HG02943 (cell line): ENCODE data around the gene JADE2.
"Not testable (repeated sequence)": the region's sequence is repeated elsewhere in the genome, so short reads cannot be mapped to it uniquely, and the experiment has no call there.

Source experiments
- ATAC-seq: cut with Tn5 transposase; IDR thresholded peaks from one replicate; pipeline ENCODE4 v1.9.1; 2021; ENCODE audit warnings: mild to moderate bottlenecking, low read depth, moderate library complexity; ENCODE audit not compliant: unreplicated experiment

Gene JADE2

DNA sequence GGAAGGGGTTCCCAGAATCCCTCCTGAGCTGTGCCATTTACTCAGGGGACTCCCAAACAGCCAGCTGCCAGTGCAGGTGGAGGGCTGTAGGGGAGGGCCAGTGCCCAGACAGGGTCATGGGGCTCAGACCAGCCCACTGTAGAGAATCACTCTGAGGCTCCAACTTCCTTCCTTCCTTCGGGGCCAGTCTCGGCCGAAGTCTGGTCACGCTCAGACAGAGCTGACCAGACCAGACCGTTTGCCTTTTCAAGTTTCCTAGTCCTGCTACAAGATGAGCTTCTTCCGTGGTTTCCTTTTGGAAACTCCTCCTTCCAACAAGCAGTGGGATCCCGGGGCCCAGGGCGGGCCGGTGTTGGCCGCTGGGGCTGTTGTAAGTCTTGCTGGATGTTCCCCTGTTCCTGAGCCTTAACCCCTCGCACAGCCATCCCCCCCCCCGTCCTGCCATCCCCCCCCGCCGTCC lies 54.6 kb downstream of the JADE2 start:
- no peak for ATAC-seq

GRCh38 chr5:134581241-134581981 lies 55.9 kb downstream of the JADE2 start:
- ATAC-seq = no peak

DNA sequence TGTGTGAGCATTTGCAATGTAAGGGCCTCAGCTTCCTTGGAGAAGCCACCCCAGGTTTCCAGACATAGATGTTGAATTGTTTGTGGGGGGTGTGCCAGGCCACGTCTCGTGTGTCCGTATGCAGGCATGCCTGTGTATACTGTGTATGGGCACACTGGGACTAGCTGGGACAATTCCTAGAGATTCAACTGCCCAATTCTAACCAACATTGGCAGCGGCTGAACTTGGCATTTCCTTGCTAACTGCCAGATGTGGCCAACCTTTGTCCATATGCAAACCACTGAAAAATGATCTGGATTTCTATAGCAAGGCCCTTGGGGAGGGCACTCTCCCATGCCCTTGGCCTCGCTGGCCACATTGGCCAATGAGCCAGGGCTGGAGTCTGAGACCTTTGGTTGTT lies 56.8 kb downstream of the JADE2 start:
- no peak for ATAC-seq

- no peak for ATAC-seq
Observed at GRCh38 chr5:134582941-134583340, 57.5 kb downstream of the JADE2 start.

DNA sequence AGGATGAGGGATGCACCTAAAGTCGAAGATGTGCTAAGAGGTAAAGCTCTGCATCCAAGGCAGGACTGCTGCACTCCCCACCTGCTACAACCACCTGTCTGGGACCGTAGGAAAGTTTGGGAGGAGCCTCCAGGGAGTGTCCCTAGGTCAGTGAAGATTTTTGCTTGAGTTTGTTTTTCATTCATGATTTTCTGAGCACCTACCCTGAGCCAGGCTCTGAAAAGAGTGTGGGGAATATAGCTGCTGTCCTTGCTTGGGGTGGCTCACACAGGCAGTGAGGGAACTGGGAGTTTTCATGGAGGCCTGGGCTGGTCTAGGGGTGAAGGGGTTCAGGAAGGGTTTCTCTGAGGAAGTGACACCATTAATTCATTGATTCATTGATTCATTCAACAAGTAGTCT lies 58.3 kb downstream of the JADE2 start:
- ATAC-seq = no peak

- no peak for ATAC-seq
Observed at GRCh38 chr5:134584662-134585061, 59.2 kb downstream of the JADE2 start.

DNA sequence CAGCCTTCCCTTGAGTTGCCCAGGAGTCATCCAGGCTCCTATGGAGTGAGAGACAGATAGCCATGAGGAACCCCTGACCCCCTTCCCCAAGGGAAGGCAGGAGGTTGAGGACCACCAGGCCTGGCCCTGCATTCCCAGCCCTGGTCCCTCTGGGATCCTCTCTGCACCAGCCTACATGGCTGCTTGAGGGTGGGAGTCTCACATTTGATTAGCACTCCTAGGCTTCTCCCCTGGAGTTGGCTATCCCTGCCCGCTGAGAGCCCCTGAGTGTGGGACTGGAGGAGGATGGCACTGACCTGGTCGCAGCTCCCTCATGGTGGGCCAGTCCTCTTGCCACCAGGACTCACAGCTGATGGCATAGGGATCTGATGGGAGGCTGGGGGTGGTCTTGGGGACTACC lies 60.5 kb downstream of the JADE2 start:
- no peak for ATAC-seq

- ATAC-seq = peak; percentile 64
Observed at GRCh38 chr5:134586866-134587524, 61.5 kb downstream of the JADE2 start.

GRCh38 chr5:134590992-134591659 lies 65.7 kb downstream of the JADE2 start:
- no peak for ATAC-seq

GRCh38 chr5:134592141-134592746 lies 66.8 kb downstream of the JADE2 start:
- no peak for ATAC-seq

DNA sequence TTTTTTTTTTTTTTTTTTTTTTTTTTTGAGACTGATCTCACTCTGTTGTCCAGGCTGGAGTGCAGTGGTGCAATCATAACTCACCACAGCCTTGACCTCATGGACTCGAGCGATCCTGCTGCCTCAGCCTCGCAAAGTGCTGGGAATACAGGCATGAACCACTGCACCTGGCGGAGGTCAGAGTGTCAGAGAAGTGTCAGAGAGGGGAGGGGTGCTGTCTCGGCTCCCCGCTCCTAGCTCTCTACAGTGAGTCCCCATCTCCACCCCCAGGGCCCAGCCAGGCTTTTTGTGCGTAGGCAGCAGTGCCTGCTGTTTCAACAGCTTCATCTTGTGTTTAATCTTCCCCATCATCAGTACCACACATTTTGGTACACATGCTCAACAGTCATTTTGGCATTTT lies 68.9 kb downstream of the JADE2 start:
- no peak for ATAC-seq

GRCh38 chr5:134594797-134595457 lies 69.5 kb downstream of the JADE2 start:
- peak; percentile 63 for ATAC-seq

GRCh38 chr5:134595458-134595838 lies 70.0 kb downstream of the JADE2 start:
- no peak for ATAC-seq

DNA sequence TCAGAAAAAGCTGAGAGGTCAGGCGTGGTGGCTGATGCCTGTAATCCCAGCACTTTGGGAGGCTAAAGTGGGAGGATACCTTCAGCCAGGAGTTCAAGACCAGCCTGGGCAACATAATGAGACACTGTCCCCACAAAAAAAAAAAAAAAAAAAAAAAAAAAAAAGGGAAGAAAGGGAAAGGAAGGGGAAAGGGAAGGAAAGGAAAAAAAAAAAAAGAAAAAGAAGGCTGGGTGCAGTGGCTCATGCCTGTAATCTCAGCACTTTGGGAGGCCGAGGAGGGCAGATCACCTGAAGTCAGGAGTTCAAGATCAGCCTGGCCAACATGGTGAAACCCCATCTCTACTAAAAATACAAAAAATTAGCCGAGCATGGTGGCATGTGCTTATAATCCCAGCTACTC lies 74.3 kb downstream of the JADE2 start:
- ATAC-seq = not testable (repeated sequence)

DNA sequence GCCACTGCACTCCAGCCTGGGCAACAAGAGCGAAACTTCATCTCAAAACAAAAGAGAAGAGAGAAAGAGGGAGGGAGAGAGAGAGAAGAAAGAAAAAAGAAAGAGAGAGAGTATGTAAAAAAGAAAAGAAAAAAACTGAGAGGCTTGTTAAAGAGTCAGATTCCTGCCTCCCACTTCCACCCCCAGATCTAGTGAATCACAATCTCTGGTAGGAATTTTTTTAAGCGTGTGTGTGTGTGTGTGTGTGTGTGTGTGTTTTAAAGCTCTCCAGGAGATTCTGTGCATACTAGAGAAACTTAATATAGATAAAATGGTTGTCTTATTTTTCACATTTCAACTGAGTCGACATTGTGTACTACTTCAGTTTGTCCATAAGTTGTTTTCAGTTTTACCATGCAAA lies 75.1 kb downstream of the JADE2 start:
- no peak for ATAC-seq

- ATAC-seq = no peak
Observed at GRCh38 chr5:134603059-134603458, 77.6 kb downstream of the JADE2 start.

DNA sequence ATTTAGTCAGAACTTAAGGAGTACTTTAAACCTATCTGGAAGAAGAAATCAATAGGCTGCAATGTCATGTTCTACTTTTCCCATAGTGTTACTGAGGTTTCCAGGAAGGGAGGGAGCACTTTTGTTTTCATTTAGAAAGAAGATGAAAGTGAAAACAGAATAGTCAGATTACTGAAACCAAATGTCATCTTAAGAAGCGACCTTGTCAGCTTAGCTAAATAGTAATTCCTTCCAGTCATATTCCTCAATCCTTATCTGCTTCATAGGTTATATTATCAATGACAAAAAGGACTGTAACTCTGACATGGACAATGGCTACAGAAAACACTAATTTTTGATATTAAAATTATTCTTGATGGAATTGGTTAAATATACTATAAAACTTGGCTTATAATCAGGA lies 79.4 kb downstream of the JADE2 start:
- ATAC-seq = no peak

DNA sequence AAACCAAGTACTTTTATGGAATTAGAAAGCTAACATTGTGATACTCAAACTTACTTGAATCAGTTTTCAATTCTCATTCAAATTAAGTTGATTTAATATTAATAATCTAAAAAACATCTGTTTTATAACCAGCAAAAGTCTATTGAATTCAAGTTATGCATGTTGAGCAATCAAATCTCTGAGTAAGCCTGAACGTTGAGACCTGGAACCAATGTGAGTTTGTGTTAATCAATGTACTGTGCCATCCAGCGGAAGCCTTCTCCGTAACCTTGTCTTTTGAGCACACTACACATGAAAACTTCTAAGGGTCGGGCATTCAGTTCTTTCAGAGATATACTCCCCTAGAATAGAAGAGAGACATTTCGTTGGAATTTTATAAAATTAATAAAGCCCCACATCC lies 81.3 kb downstream of the JADE2 start:
- ATAC-seq = no peak

GRCh38 chr5:134608555-134608954 lies 83.1 kb downstream of the JADE2 start:
- ATAC-seq = no peak

DNA sequence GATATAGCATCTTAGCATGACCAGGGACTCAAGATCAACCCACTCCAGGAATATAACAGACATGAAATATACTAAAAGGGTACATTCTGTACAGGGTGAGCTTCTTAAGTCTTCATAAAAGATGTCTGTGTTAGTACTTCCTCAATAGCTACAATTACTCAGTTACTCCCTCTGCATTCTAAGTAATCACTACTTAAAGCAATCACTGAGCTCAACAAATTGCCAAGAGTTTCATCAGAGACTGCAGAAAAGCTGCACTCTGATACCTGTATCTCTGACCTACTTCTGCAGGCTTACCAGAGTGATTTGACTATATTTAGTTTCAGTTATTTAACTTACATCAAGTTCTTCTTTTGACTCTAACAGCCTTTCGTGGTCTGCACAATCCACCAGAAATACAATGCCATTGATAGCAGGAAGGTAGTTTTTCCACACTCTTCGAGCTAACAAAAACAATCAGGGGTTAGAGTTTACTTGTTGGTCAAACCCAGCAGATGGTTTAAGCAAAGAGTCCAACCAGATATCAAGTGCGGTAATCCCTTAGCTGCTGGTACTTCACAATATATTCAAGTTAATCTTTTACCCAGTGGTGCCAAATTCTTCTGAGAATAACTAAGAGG lies 83.9 kb downstream of the JADE2 start:
- ATAC-seq = no peak
